Gastrocnemius medialis (tissue), 4 donors: Measurements from ENCODE around the gene NF2. TPM values are rescaled to one million over a fixed set of nuclear protein-coding genes. Genes with fewer than 3 reads are reported as not detected.
A peak's percentile ranks its signal among the peaks of the same experiment; 100 is the strongest.

Experiments
- ATAC-seq, 2 donors: fragments of 150-250 bp; one replicate each; pipeline ENCODE4 v1.9.1; 2016
- DNase-seq, 2 donors: peaks; one replicate each; pipeline ENCODE4 v3.0.0-alpha.2; 2019
- H3K27ac ChIP-seq, 4 donors: fragments of 200-600 bp; sonication (generic); 1 replicate in 1 of 4; 2 replicates in 3 of 4; pipeline ENCODE4 v1.5.1; 2016 to 2018; ENCODE audit warnings: mild to moderate bottlenecking in 2 of 4, moderate library complexity in 1 of 4
- H3K27me3 ChIP-seq, 3 donors: fragments of 200-600 bp; sonication (generic) in 2 of 3; 1 replicate in 1 of 3; 2 replicates in 2 of 3; pipeline versions ENCODE4 v1.5.1 to v1.6.0; 2016 to 2019; ENCODE audit warnings: mild to moderate bottlenecking in 1 of 3, moderate library complexity in 1 of 3
- H3K36me3 ChIP-seq, 2 donors: fragments of 200-600 bp; sonication (generic) in 1 of 2; one replicate each; pipeline ENCODE4 v1.5.1; 2017 to 2018
- H3K4me1 ChIP-seq, 2 donors: fragments of 200-600 bp; sonication (generic) in 1 of 2; one replicate each; pipeline ENCODE4 v1.5.1; 2016 to 2017; ENCODE audit warnings: mild to moderate bottlenecking in 2 of 2
- H3K4me3 ChIP-seq, 4 donors: fragments of 200-600 bp; sonication (generic) in 3 of 4; 1 replicate in 1 of 4; 2 replicates in 3 of 4; pipeline ENCODE4 v1.5.1; 2016 to 2019; ENCODE audit warnings: mild to moderate bottlenecking in 2 of 4
- H3K9me3 ChIP-seq, 3 donors: fragments of 200-600 bp; sonication (generic) in 2 of 3; 1 replicate in 1 of 3; 2 replicates in 2 of 3; pipeline ENCODE4 v1.5.1; 2016 to 2019
- POLR2A ChIP-seq, 2 donors: fragments of 450-650 bp; IDR thresholded peaks; one replicate each; pipeline ENCODE4 v1.6.1; 2017; ENCODE audit warnings: antibody characterized with exemption in 2 of 2, mild to moderate bottlenecking in 2 of 2, moderate library complexity in 2 of 2
- in situ Hi-C, 4 donors: fragments of 200-750 bp; cut with MboI; loops; one replicate each; pipeline versions ENCODE4 v1.15.0 to v1.8.0; 2017; ENCODE audit warnings: low sequenced_read_pairs in 4 of 4
- intact Hi-C: fragments of 100-400 bp; cut with DNase I; formaldehyde crosslinking; loops from one replicate; pipeline ENCODE4 v1.15.1; 2023; ENCODE audit warnings: low total_unique reads
- total RNA-seq, 4 donors: library from RNA; depleted of rRNA; stranded (reverse); fragments of >200 nt; gene quantifications; one replicate each; pipeline versions ENCODE4 v1.1.0 to v1.2.3, GENCODE V29; 2016
- TF ChIP-seq, protein P1 (sequence below), 5 experiments: fragments of 450-650 bp in 3 of 5; fragments of 200-600 bp in 2 of 5; sonication (generic) in 2 of 5; IDR thresholded peaks in 4 of 5; conservative IDR thresholded peaks in 1 of 5; 1 replicate in 4 of 5; 2 replicates in 1 of 5; pipeline ENCODE4 v1.5.1; 2016 to 2019; ENCODE audit warnings: antibody characterized with exemption in 5 of 5, mild to moderate bottlenecking in 3 of 5, moderate library complexity in 3 of 5

Gene NF2
- total RNA-seq, 4 donors from 2014 or later, result 34.7 to 66.3 (median 48.2) TPM

DNA sequence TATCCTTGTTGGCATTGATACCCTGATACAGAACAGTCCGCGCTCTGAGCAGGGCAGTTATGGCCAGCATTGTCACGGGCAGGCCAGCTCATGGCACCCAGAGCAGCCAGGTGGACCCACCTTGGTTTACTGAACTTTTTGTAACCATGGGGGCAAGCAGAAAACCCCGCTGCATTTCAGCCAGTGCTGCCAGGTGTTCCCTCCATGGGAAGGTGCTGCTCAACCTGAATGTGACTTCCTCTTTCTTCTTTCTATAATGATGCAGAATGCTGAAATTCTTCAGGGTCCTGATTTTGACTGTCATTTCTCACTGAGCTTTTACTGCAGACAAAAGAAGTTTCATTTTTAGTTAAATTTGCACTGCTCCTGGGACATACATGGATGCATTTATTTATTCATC lies 80.8 kb downstream of the NF2 start:
- Histone ChIP-seq H3K27ac (no peak overlapping the region), H3K4me1 (peaks cover 0 to 1% of the 10 kb centered on the region in 2 donors), H3K4me3 (no peak overlapping the region), H3K9me3 (no peaks in the 10 kb centered on the region), H3K27me3 (no peaks in the 10 kb centered on the region), H3K36me3 (peaks cover 0 to 67% of the 10 kb centered on the region in 2 donors)
- intact Hi-C loops (no loop called here), in situ Hi-C loops (loop anchor here in 2 of 4 donors (25.0 kb wide), 1 partner anchor 328 kb away; no protein-coding TSS in a partner anchor)
- TF ChIP-seq POLR2A (IDR thresholded peaks at IDR 0.05), result no peak
- TF ChIP-seq, protein P1, sequence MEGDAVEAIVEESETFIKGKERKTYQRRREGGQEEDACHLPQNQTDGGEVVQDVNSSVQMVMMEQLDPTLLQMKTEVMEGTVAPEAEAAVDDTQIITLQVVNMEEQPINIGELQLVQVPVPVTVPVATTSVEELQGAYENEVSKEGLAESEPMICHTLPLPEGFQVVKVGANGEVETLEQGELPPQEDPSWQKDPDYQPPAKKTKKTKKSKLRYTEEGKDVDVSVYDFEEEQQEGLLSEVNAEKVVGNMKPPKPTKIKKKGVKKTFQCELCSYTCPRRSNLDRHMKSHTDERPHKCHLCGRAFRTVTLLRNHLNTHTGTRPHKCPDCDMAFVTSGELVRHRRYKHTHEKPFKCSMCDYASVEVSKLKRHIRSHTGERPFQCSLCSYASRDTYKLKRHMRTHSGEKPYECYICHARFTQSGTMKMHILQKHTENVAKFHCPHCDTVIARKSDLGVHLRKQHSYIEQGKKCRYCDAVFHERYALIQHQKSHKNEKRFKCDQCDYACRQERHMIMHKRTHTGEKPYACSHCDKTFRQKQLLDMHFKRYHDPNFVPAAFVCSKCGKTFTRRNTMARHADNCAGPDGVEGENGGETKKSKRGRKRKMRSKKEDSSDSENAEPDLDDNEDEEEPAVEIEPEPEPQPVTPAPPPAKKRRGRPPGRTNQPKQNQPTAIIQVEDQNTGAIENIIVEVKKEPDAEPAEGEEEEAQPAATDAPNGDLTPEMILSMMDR (IDR thresholded peaks at IDR 0.05 in 4 of 5, conservative IDR thresholded peaks at IDR 0.05 in 1 of 5), result no peak
- DNase-seq (no peak), ATAC-seq (no peak)

DNA sequence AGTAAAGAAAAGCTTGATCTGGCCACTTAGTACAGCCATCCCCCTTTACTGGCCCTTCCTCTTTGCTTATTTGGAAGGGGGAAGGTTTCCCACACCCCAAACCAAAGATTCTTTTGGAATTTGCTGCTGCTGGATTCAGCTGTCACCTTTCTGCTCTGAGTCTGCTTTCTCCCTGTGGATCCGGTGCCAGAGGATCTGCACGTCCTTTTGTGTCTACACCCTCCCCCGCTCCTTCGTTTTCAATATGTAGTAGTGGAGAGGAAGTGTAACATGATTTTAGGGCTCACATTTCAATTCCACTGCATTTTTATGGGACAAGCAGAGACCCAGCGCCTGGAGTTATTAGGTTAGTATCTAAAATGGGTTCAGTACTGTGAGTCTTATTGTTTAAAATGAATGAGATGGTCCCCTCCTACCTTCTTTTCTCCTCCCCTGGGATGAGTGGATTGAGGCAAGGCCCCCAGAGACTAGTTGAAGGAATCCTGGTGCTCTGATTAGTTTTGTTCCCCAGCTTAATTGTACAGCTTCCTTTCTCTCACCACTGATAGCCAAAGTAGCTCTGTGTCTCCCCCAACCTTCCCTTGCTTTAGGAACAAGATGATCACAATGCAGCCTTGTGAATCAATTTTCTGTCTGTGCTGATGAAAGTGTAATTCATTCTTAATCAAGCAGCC lies 85.9 kb downstream of the NF2 start:
- Histone ChIP-seq H3K27me3 (no peaks in the 10 kb centered on the region), H3K27ac (no peak overlapping the region), H3K36me3 (peaks cover 0 to 25% of the 10 kb centered on the region in 2 donors), H3K4me3 (no peak overlapping the region), H3K4me1 (peaks cover 7 to 13% of the 10 kb centered on the region in 2 donors), H3K9me3 (no peaks in the 10 kb centered on the region)
- intact Hi-C loops, result no loop called here
- ATAC-seq (no peak), DNase-seq (no peak)
- TF ChIP-seq POLR2A (IDR thresholded peaks at IDR 0.05), result no peak
- TF ChIP-seq, protein P1 (IDR thresholded peaks at IDR 0.05 in 4 of 5, conservative IDR thresholded peaks at IDR 0.05 in 1 of 5), result no peak
- in situ Hi-C loops, result loop anchor here in 2 of 4 donors (25.0 kb wide), 1 partner anchor 323 kb away; no protein-coding TSS in a partner anchor

DNA sequence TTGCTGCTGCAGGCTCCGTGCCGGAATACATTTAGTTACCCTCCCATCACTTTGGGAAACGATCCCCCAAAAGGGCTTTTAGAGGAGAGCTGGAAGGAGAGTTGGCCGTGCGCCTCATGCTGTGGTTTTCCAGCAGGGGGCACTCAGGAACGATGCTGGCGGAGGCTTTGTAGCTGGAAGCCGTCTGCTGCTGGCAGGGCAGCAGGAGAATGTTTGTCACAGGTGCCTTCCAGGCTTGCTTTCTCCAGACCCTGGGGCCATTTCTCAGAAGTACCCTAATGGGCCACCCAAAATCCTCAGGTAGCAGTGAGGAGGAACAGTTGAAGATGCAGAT lies 86.4 kb downstream of the NF2 start:
- in situ Hi-C loops, result loop anchor here in 2 of 4 donors (25.0 kb wide), 1 partner anchor 322 kb away; no protein-coding TSS in a partner anchor
- H3K4me3 ChIP-seq, result no peak overlapping the region
- no peak overlapping the region for H3K27ac ChIP-seq
- peaks cover 0 to 20% of the 10 kb centered on the region in 2 donors for H3K36me3 ChIP-seq
- DNase-seq (peak; percentile 20 to 62), ATAC-seq (peak; percentile 39 to 93)
- TF ChIP-seq POLR2A (IDR thresholded peaks at IDR 0.05), result no peak
- TF ChIP-seq, protein P1 (IDR thresholded peaks at IDR 0.05 in 4 of 5, conservative IDR thresholded peaks at IDR 0.05 in 1 of 5), result peak; percentile 48 to 78 (median 70)
- intact Hi-C loops, result loop anchor here (1.0 to 2.0 kb wide), 2 partner anchors 315 to 399 kb away; no protein-coding TSS in a partner anchor
- H3K4me1 ChIP-seq, result peaks cover 7 to 13% of the 10 kb centered on the region in 2 donors
- H3K27me3 ChIP-seq, result no peaks in the 10 kb centered on the region
- no peaks in the 10 kb centered on the region for H3K9me3 ChIP-seq

DNA sequence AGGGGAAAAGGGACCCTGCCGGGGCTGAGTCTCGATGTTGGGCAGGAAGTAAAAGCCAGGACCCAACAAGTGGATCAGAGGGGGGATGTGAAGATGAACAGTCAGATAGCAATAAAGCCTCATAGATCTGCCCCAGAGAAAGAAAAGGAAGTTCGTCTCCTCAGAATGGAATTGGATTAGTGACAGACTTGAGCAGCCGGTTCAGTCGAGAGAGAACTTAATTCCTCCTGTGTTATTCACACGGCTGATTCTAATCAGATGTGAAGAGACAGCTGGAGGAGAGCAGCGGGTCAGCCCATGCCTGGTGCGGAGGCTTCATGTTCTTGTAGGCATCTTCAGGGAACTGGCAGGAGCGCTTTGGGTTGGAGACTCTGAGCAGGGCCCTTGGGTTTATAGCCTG lies 87.0 kb downstream of the NF2 start:
- in situ Hi-C loops (loop anchor here in 2 of 4 donors (25.0 kb wide), 1 partner anchor 322 kb away; no protein-coding TSS in a partner anchor), intact Hi-C loops (loop anchor here (1.0 to 2.0 kb wide), 2 partner anchors 315 to 398 kb away; no protein-coding TSS in a partner anchor)
- DNase-seq (no peak), ATAC-seq (peak in 1 of 2 donors; percentile 19)
- Histone ChIP-seq H3K4me1 (peaks cover 13% of the 10 kb centered on the region in 2 donors), H3K4me3 (no peak overlapping the region), H3K27ac (no peak overlapping the region), H3K36me3 (peaks cover 0 to 15% of the 10 kb centered on the region in 2 donors), H3K27me3 (no peaks in the 10 kb centered on the region), H3K9me3 (no peaks in the 10 kb centered on the region)
- TF ChIP-seq POLR2A (IDR thresholded peaks at IDR 0.05), result no peak
- TF ChIP-seq, protein P1 (IDR thresholded peaks at IDR 0.05 in 4 of 5, conservative IDR thresholded peaks at IDR 0.05 in 1 of 5), result no peak
